GM06990 (cell line): ENCODE measurements around the gene GALNT13.

Source experiments
- DNase-seq: peaks from one replicate; pipeline ENCODE4 v3.0.0-alpha.2; 2011; ENCODE audit not compliant: insufficient read length; ENCODE audit errors: extremely low read depth
- H3K27me3 ChIP-seq: replicated peaks from 2 replicates; pipeline ENCODE4 v1.6.0; 2011; ENCODE audit warnings: low read length; ENCODE audit not compliant: control insufficient read depth, insufficient read depth
- H3K36me3 ChIP-seq: 2 replicates; pipeline ENCODE4 v1.5.1; 2011; ENCODE audit warnings: low read length; ENCODE audit not compliant: control insufficient read depth, insufficient read depth
- H3K4me3 ChIP-seq: replicated peaks from 2 replicates; pipeline ENCODE4 v1.5.1; 2011; ENCODE audit warnings: low read depth, mild to moderate bottlenecking, control low read depth, low read length
- TF ChIP-seq, protein P1 (sequence below): IDR thresholded peaks from 2 replicates; pipeline ENCODE4 v1.5.1; 2011; ENCODE audit warnings: low read length, control low read depth, mild to moderate bottlenecking, inconsistent platforms; ENCODE audit not compliant: insufficient read depth, poor library complexity, severe bottlenecking

Gene GALNT13

DNA sequence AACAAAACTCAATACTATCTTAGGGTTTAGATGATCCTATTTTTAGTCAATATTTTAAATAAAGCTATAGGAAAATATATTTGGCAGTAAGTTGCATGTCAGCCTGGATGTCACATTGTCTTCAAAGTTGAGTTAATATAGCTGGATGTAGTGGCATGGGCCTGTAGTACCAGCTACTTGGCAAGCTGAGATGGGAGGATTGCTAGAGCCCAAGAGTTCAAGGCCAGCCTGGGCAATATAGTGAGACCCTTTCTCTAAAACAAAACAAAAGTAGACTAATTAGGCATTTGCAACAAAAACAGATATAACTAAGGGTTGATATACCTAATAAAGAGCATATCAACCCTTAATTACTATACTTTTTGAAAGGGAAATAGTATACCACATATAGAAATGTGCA is 572.2 kb downstream of the GALNT13 start:
- no peak overlapping the region for H3K4me3 ChIP-seq
- no peaks in the 10 kb centered on the region for H3K27me3 ChIP-seq
- no peak for DNase-seq
- H3K36me3 ChIP-seq, result no peaks in the 10 kb centered on the region
- TF ChIP-seq, protein P1, sequence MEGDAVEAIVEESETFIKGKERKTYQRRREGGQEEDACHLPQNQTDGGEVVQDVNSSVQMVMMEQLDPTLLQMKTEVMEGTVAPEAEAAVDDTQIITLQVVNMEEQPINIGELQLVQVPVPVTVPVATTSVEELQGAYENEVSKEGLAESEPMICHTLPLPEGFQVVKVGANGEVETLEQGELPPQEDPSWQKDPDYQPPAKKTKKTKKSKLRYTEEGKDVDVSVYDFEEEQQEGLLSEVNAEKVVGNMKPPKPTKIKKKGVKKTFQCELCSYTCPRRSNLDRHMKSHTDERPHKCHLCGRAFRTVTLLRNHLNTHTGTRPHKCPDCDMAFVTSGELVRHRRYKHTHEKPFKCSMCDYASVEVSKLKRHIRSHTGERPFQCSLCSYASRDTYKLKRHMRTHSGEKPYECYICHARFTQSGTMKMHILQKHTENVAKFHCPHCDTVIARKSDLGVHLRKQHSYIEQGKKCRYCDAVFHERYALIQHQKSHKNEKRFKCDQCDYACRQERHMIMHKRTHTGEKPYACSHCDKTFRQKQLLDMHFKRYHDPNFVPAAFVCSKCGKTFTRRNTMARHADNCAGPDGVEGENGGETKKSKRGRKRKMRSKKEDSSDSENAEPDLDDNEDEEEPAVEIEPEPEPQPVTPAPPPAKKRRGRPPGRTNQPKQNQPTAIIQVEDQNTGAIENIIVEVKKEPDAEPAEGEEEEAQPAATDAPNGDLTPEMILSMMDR, result no peak

DNA sequence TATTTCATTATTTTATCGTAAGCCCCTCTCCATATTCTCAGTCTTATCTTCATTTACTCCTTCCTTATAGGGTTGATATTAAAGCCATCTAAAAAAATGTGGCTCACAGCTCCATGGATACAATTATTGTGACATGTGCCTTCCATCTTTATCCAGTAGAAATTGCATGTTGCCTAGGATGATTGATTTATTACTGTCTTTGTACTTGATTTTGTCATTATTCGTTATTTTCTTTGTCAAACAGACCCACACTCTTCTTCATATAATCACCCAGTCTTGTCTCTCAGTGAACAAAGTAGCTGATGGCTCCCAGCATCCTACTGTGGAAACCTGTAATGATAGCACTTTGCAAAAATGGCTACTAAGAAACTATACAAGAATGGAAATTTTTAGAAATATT is 574.6 kb downstream of the GALNT13 start:
- TF ChIP-seq, protein P1, result no peak
- H3K4me3 ChIP-seq, result no peak overlapping the region
- DNase-seq, result no peak
- H3K36me3 ChIP-seq, result no peaks in the 10 kb centered on the region
- no peaks in the 10 kb centered on the region for H3K27me3 ChIP-seq

DNA sequence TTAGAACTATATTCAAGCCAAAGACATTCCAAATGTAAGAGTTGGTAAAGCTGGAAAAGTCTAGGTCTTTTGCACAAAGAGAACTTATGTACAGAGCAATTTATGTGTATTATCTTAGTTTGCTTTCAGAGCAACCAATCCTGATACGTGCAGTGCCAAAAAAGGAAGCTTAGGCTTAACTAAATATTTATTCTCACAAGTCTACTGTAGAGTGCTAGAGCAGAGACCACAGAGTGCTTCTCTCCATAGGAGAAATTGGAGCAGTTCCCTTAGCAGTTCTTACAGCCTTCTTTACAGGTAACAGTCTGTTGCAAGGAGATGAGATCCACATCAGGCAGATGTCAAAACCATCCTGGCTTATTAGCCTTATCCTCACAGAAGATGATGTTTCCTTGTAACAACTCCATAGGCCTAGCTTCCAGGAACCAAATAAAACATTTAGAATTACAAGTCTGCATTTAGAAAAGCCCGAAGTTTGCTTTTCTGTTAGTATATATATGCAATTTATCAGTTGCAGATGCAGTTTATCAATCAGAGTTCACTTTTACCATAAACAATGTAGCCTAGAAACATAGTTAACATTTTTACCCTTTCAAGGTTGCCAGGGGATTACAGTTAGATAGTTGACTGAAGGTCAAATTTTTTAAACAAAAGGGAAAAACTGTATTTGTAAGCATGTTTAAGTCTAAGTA is 576.2 kb downstream of the GALNT13 start:
- no peaks in the 10 kb centered on the region for H3K36me3 ChIP-seq
- TF ChIP-seq, protein P1, result no peak
- H3K27me3 ChIP-seq, result no peaks in the 10 kb centered on the region
- no peak overlapping the region for H3K4me3 ChIP-seq
- no peak for DNase-seq

DNA sequence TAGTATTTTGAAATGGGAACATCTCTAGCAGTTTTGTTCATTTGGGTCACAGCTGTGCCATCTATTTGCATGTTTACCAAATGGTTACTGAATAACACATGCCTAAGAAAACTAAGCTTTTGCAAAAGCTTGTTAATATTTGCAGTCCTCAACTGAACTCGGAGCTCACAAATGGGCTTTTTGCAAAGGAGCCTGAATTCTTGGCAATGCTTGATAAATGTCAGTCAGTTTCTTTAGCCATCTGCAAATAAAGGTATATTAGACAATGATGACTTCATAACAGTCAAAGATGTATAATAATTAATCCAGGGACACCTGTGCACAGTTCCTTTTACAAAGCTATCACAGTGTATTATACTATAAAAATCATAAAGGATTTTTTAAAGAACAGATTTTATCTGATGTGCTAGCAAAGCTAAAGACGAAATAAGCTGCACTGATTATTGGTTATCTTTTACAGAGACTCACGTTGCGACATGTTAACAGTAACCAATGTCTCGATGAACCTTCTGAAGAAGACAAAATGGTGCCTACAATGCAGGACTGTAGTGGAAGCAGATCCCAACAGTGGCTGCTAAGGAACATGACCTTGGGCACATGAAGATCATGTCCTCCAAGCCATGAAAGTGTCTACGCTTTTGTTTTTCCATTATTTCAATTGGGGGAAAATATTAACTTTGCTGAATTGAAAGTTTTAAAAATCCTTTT is 578.4 kb downstream of the GALNT13 start:
- DNase-seq, result no peak
- no peak overlapping the region for H3K4me3 ChIP-seq
- H3K27me3 ChIP-seq, result no peaks in the 10 kb centered on the region
- H3K36me3 ChIP-seq, result no peaks in the 10 kb centered on the region
- TF ChIP-seq, protein P1, result no peak

DNA sequence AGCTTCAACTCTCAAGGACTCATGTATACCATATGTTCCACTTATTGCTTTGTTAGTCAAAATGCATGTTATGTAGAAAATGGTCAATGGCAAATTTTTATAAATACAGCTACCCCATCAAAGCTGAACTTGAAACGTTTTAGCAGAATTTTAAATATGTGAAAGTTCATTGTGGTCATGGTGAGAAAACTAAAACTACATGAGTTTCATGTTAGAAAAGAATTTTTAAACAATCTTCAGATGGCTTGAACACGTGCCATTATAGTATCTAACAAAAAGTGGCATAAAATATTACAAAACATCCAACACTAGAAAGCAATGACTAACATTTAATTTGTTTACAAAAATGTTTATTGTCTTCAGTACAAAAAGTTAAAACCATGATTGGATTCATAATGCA is 580.7 kb downstream of the GALNT13 start:
- DNase-seq, result no peak
- H3K4me3 ChIP-seq, result no peak overlapping the region
- TF ChIP-seq, protein P1, result no peak
- H3K27me3 ChIP-seq, result no peaks in the 10 kb centered on the region
- no peaks in the 10 kb centered on the region for H3K36me3 ChIP-seq
